Mesendoderm (in vitro differentiated cells): Measurements from ENCODE around the gene FAM240A.

Experiments
- DNase-seq: peaks from one replicate; pipeline ENCODE4 v3.0.0; 2013
- H2AK5ac ChIP-seq: 2 replicates; pipeline ENCODE4 v1.6.1; 2013; ENCODE audit warnings: low read length, inconsistent platforms
- H2BK120ac ChIP-seq: 2 replicates; pipeline ENCODE4 v1.6.1; 2013; ENCODE audit warnings: low read depth, mild to moderate bottlenecking, low read length, moderate library complexity, mixed read lengths
- H2BK15ac ChIP-seq: replicated peaks from 2 replicates; pipeline ENCODE4 v1.6.1; 2013; ENCODE audit warnings: low read depth, mild to moderate bottlenecking, moderate library complexity
- H2BK5ac ChIP-seq: 2 replicates; pipeline ENCODE4 v1.6.1; 2013; ENCODE audit warnings: low read length, inconsistent platforms
- H3K18ac ChIP-seq: 2 replicates; pipeline ENCODE4 v1.6.1; 2013; ENCODE audit warnings: mild to moderate bottlenecking, low read length, mixed read lengths
- H3K23ac ChIP-seq: one replicate; pipeline ENCODE4 v1.6.1; 2013; ENCODE audit warnings: low read length
- H3K27ac ChIP-seq: 2 replicates; pipeline ENCODE4 v1.5.1; 2013; ENCODE audit warnings: low read depth, mild to moderate bottlenecking, inconsistent platforms, low read length, moderate library complexity
- H3K27me3 ChIP-seq: 2 replicates; pipeline ENCODE4 v1.6.1; 2013; ENCODE audit warnings: low read length, control low read depth, mild to moderate bottlenecking, inconsistent platforms; ENCODE audit not compliant: insufficient read depth, poor library complexity
- H3K36me3 ChIP-seq: 2 replicates; pipeline ENCODE4 v1.6.1; 2013; ENCODE audit warnings: low read length, inconsistent platforms; ENCODE audit not compliant: control insufficient read depth, insufficient read depth
- H3K4ac ChIP-seq: one replicate; pipeline ENCODE4 v1.6.1; 2013; ENCODE audit warnings: low read depth, mild to moderate bottlenecking, low read length, moderate library complexity
- H3K4me1 ChIP-seq: 2 replicates; pipeline ENCODE4 v1.6.1; 2013; ENCODE audit warnings: low read depth, low read length, inconsistent platforms; ENCODE audit not compliant: control insufficient read depth
- H3K4me2 ChIP-seq: 2 replicates; pipeline ENCODE4 v1.6.1; 2013; ENCODE audit warnings: low read length
- H3K4me3 ChIP-seq: 2 replicates; pipeline ENCODE4 v1.5.1; 2013; ENCODE audit warnings: mild to moderate bottlenecking, low read length
- H3K56ac ChIP-seq: one replicate; pipeline ENCODE4 v1.6.1; 2013; ENCODE audit warnings: low read length
- H3K79me1 ChIP-seq: 2 replicates; pipeline ENCODE4 v1.6.1; 2013; ENCODE audit warnings: low read length, inconsistent platforms
- H3K79me2 ChIP-seq: 2 replicates; pipeline ENCODE4 v1.6.1; 2013; ENCODE audit warnings: mild to moderate bottlenecking, low read length; ENCODE audit not compliant: control insufficient read depth, insufficient read depth
- H3K9ac ChIP-seq: 2 replicates; pipeline ENCODE4 v1.6.1; 2013; ENCODE audit warnings: low read length, inconsistent platforms
- H4K5ac ChIP-seq: one replicate; pipeline ENCODE4 v1.6.1; 2013; ENCODE audit warnings: low read length
- H4K8ac ChIP-seq: one replicate; pipeline ENCODE4 v1.6.1; 2013; ENCODE audit warnings: low read depth, mild to moderate bottlenecking, control low read depth, low read length, moderate library complexity
- WGBS: extraction: QIAGEN DNeasy Blood & Tissue Kit; methylation state at CpG from one replicate; pipeline ENCODE4 v1.1.7; 2013; ENCODE audit warnings: low lambda C conversion rate, missing lambda C conversion rate; ENCODE audit not compliant: insufficient coverage; ENCODE audit errors: extremely low coverage; 5-methylcytosine and 5-hydroxymethylcytosine counted together

Gene FAM240A

GRCh38 chr3:46624533-46624932 lies 12.2 kb downstream of the FAM240A start:
- Histone ChIP-seq H3K56ac (no peak overlapping the region), H3K4ac (no peak overlapping the region), H3K27ac (no peak overlapping the region), H4K5ac (no peak overlapping the region), H3K23ac (no peak overlapping the region), H2BK120ac (no peak overlapping the region), H3K4me2 (no peak overlapping the region), H3K4me1 (peaks cover 17% of the 10 kb centered on the region), H3K79me1 (no peaks in the 10 kb centered on the region), H3K9ac (no peak overlapping the region), H3K36me3 (no peaks in the 10 kb centered on the region), H3K18ac (no peak overlapping the region), H2BK5ac (no peak overlapping the region), H3K27me3 (no peaks in the 10 kb centered on the region), H2AK5ac (no peak overlapping the region), H3K4me3 (no peak overlapping the region), H4K8ac (no peak overlapping the region), H2BK15ac (no peak overlapping the region), H3K79me2 (no peaks in the 10 kb centered on the region)
- DNase-seq = no peak
- WGBS = no CpG with 5 or more reads among the region's 2 CpGs

GRCh38 chr3:46624975-46625490 lies 12.7 kb downstream of the FAM240A start:
- Histone ChIP-seq H3K27ac (no peak overlapping the region), H2BK120ac (no peak overlapping the region), H3K4me2 (no peak overlapping the region), H3K56ac (no peak overlapping the region), H2BK15ac (no peak overlapping the region), H3K23ac (no peak overlapping the region), H3K4me1 (peaks cover 14% of the 10 kb centered on the region), H3K18ac (no peak overlapping the region), H3K79me1 (no peaks in the 10 kb centered on the region), H3K27me3 (no peaks in the 10 kb centered on the region), H4K5ac (no peak overlapping the region), H3K4ac (no peak overlapping the region), H3K9ac (no peak overlapping the region), H3K36me3 (no peaks in the 10 kb centered on the region), H2BK5ac (no peak overlapping the region), H4K8ac (no peak overlapping the region), H3K79me2 (no peaks in the 10 kb centered on the region), H3K4me3 (no peak overlapping the region), H2AK5ac (no peak overlapping the region)
- DNase-seq = peak; percentile 75
- WGBS = no CpG with 5 or more reads among the region's 3 CpGs

- DNase-seq = no peak
- Histone ChIP-seq H3K4me2 (no peak overlapping the region), H3K36me3 (no peaks in the 10 kb centered on the region), H4K8ac (no peak overlapping the region), H4K5ac (no peak overlapping the region), H3K23ac (no peak overlapping the region), H3K9ac (no peak overlapping the region), H3K4ac (no peak overlapping the region), H2AK5ac (no peak overlapping the region), H3K4me1 (peaks cover 11% of the 10 kb centered on the region), H2BK5ac (no peak overlapping the region), H3K79me2 (no peaks in the 10 kb centered on the region), H2BK120ac (no peak overlapping the region), H3K79me1 (no peaks in the 10 kb centered on the region), H3K4me3 (no peak overlapping the region), H2BK15ac (peak overlapping the region; percentile 37), H3K56ac (no peak overlapping the region), H3K27ac (no peak overlapping the region), H3K18ac (no peak overlapping the region), H3K27me3 (no peaks in the 10 kb centered on the region)
- no CpG with 5 or more reads among the region's 4 CpGs for WGBS
Observed at GRCh38 chr3:46626039-46626438, 13.7 kb downstream of the FAM240A start.

GRCh38 chr3:46627078-46627477 lies 14.8 kb downstream of the FAM240A start:
- Histone ChIP-seq H3K4me2 (no peak overlapping the region), H2BK5ac (no peak overlapping the region), H3K56ac (peak overlapping the region; percentile 57), H2AK5ac (no peak overlapping the region), H3K79me1 (no peaks in the 10 kb centered on the region), H3K23ac (no peak overlapping the region), H2BK15ac (no peak overlapping the region), H4K5ac (no peak overlapping the region), H4K8ac (no peak overlapping the region), H3K79me2 (no peaks in the 10 kb centered on the region), H2BK120ac (no peak overlapping the region), H3K18ac (no peak overlapping the region), H3K4ac (no peak overlapping the region), H3K9ac (no peak overlapping the region), H3K27me3 (no peaks in the 10 kb centered on the region), H3K27ac (no peak overlapping the region), H3K4me3 (no peak overlapping the region), H3K4me1 (peaks cover 11% of the 10 kb centered on the region), H3K36me3 (no peaks in the 10 kb centered on the region)
- no CpG with 5 or more reads among the region's 1 CpG for WGBS
- DNase-seq = no peak

- peak; percentile 26 for DNase-seq
- peak overlapping the region; percentile 77 for H3K4ac ChIP-seq
- peak overlapping the region; percentile 7 for H3K23ac ChIP-seq
- peak overlapping the region; percentile 72 for H3K56ac ChIP-seq
- H3K4me1 ChIP-seq = peaks cover 11% of the 10 kb centered on the region
- peak overlapping the region; percentile 16 for H2BK5ac ChIP-seq
- no peaks in the 10 kb centered on the region for H3K79me2 ChIP-seq
- H2AK5ac ChIP-seq = peak overlapping the region; percentile 92
- H3K18ac ChIP-seq = peak overlapping the region; percentile 68
- H3K27ac ChIP-seq = peak overlapping the region; percentile 33
- H2BK120ac ChIP-seq = peak overlapping the region; percentile 54
- no peak overlapping the region for H4K8ac ChIP-seq
- no peaks in the 10 kb centered on the region for H3K79me1 ChIP-seq
- no CpG with 5 or more reads among the region's 10 CpGs for WGBS
- H3K36me3 ChIP-seq = no peaks in the 10 kb centered on the region
- no peak overlapping the region for H2BK15ac ChIP-seq
- H3K4me2 ChIP-seq = no peak overlapping the region
- H3K27me3 ChIP-seq = no peaks in the 10 kb centered on the region
- peak overlapping the region; percentile 72 for H4K5ac ChIP-seq
- H3K4me3 ChIP-seq = no peak overlapping the region
- peak overlapping the region; percentile 29 for H3K9ac ChIP-seq
Observed at GRCh38 chr3:46628901-46629369, 16.6 kb downstream of the FAM240A start.
